Fibroblast of the conjunctiva (primary cell): ENCODE measurements around the gene NQO1.

Experiments
- DNase-seq: peaks from one replicate; pipeline ENCODE4 v3.0.0-alpha.2; 2010; ENCODE audit warnings: low read depth

The NQO1 gene

GRCh38 chr16:69706256-69706974, 19.9 kb downstream of the NQO1 start:
- DNase-seq: no peak

- DNase-seq: no peak
Observed at GRCh38 chr16:69703638-69704037, 22.7 kb downstream of the NQO1 start.

- no peak for DNase-seq
Observed at GRCh38 chr16:69701866-69702265, 24.5 kb downstream of the NQO1 start.

GRCh38 chr16:69701452-69701851, 24.9 kb downstream of the NQO1 start:
- no peak for DNase-seq

GRCh38 chr16:69699915-69700314, 26.4 kb downstream of the NQO1 start:
- DNase-seq: no peak

- no peak for DNase-seq
Observed at GRCh38 chr16:69698404-69698803, 28.0 kb downstream of the NQO1 start.

GRCh38 chr16:69693916-69694315, 32.4 kb downstream of the NQO1 start:
- no peak for DNase-seq

GRCh38 chr16:69691980-69692911, 34.1 kb downstream of the NQO1 start:
- no peak for DNase-seq

GRCh38 chr16:69688589-69688988, 37.8 kb downstream of the NQO1 start:
- DNase-seq: no peak

- no peak for DNase-seq
Observed at GRCh38 chr16:69680358-69680757, 46.0 kb downstream of the NQO1 start.

GRCh38 chr16:69672998-69673713, 53.2 kb downstream of the NQO1 start:
- DNase-seq: no peak

- DNase-seq: no peak
Observed at GRCh38 chr16:69672315-69672997, 53.9 kb downstream of the NQO1 start.

GRCh38 chr16:69669577-69669976, 56.8 kb downstream of the NQO1 start:
- DNase-seq: no peak

GRCh38 chr16:69663846-69664245, 62.5 kb downstream of the NQO1 start:
- DNase-seq: no peak

- DNase-seq: no peak
Observed at GRCh38 chr16:69662901-69663300, 63.5 kb downstream of the NQO1 start.

GRCh38 chr16:69660166-69660565, 66.2 kb downstream of the NQO1 start:
- no peak for DNase-seq
